B cell (primary cell): ENCODE data around the gene ELP2. TPM values are rescaled to one million over a fixed set of nuclear protein-coding genes. Genes with fewer than 3 reads are reported as not detected.

Experiments used
- ATAC-seq: fragments of 200-7000 bp; cut with Tn5 transposase; one replicate; pipeline ENCODE4 v1.10.0; 2021; ENCODE audit warnings: low read depth, mild to moderate bottlenecking, moderate number of reproducible peaks, moderate library complexity
- CTCF ChIA-PET: fragments of 350-600 bp; sonication (Branson Sonifier 250); formaldehyde crosslinking; loops from one replicate; lab custom pipeline; 2021; ENCODE audit warnings: antibody characterized with exemption, inconsistent platforms; lab: Charles Lee
- POLR2A ChIA-PET: fragments of 350-600 bp; sonication (Branson Sonifier 250); formaldehyde crosslinking; loops from one replicate; lab custom pipeline; 2021; ENCODE audit warnings: antibody characterized with exemption; lab: Charles Lee
- DNase-seq: peaks from one replicate; pipeline ENCODE4 v3.0.0; 2013
- H2AFZ ChIP-seq: 2 replicates; pipeline ENCODE4 v1.6.1; 2012; ENCODE audit warnings: mild to moderate bottlenecking, low read depth, low read length; ENCODE audit not compliant: insufficient read depth, poor library complexity, severe bottlenecking
- H3K27ac ChIP-seq, 2 donors: 1 replicate in 1 of 2; 2 replicates in 1 of 2; pipeline ENCODE4 v1.5.1; 2012 to 2013; ENCODE audit warnings: low read length in 2 of 2, mild to moderate bottlenecking in 2 of 2, moderate library complexity in 1 of 2
- H3K27me3 ChIP-seq, 4 experiments: fragments of 200-600 bp in 1 of 4; sonication (generic) in 1 of 4; replicated peaks in 1 of 4; 1 replicate in 2 of 4; 2 replicates in 2 of 4; pipeline versions ENCODE4 v1.6.1 to v1.7.0; 2013 to 2016; ENCODE audit warnings: low read length in 3 of 4, mild to moderate bottlenecking in 2 of 4, mixed read lengths in 1 of 4, moderate library complexity in 1 of 4; ENCODE audit not compliant: insufficient read depth in 4 of 4, control insufficient read depth in 3 of 4; ENCODE audit errors: control extremely low read depth in 1 of 4
- H3K36me3 ChIP-seq, 2 experiments: replicated peaks in 1 of 2; 1 replicate in 1 of 2; 2 replicates in 1 of 2; pipeline versions ENCODE4 v1.6.1 to v1.7.1; 2013; ENCODE audit warnings: low read length in 1 of 2; ENCODE audit not compliant: insufficient read depth in 2 of 2, control insufficient read depth in 1 of 2; ENCODE audit errors: control extremely low read depth in 1 of 2, extremely low read depth in 1 of 2
- H3K4me1 ChIP-seq, 2 donors: fragments of 200-600 bp in 1 of 2; sonication (generic) in 1 of 2; 1 replicate in 1 of 2; 2 replicates in 1 of 2; pipeline versions ENCODE4 v1.5.1 to v1.6.1; 2013 to 2017; ENCODE audit warnings: low read length in 2 of 2; ENCODE audit not compliant: control insufficient read depth in 2 of 2, insufficient read depth in 2 of 2
- H3K4me2 ChIP-seq: replicated peaks from 2 replicates; pipeline ENCODE3; 2012; ENCODE audit warnings: mild to moderate bottlenecking, low read depth, low read length; ENCODE audit not compliant: poor library complexity, severe bottlenecking
- H3K4me3 ChIP-seq, 5 experiments: fragments of 200-600 bp in 1 of 5; sonication (generic) in 1 of 5; 1 replicate in 3 of 5; 2 replicates in 2 of 5; pipeline versions ENCODE4 v1.5.1 to v1.7.0; 2011 to 2016; ENCODE audit warnings: low read length in 4 of 5, mild to moderate bottlenecking in 4 of 5, low read depth in 2 of 5, control low read depth in 1 of 5, moderate library complexity in 1 of 5; ENCODE audit not compliant: insufficient read depth in 1 of 5; ENCODE audit errors: control extremely low read depth in 1 of 5, extremely low read depth in 1 of 5
- H3K79me2 ChIP-seq: fragments of 200-600 bp; sonication (generic); one replicate; pipeline ENCODE4 v1.6.0; 2016; ENCODE audit warnings: low read length; ENCODE audit not compliant: control insufficient read depth, insufficient read depth
- H3K9ac ChIP-seq: fragments of 200-600 bp; sonication (generic); 2 replicates; pipeline ENCODE4 v1.6.1; 2017; ENCODE audit warnings: mild to moderate bottlenecking, low read length, moderate library complexity
- H3K9me3 ChIP-seq, 3 donors: one replicate each; pipeline versions ENCODE4 v1.6.1 to v1.7.1; 2013; ENCODE audit warnings: low read length in 2 of 3; ENCODE audit not compliant: control insufficient read depth in 2 of 3, insufficient read depth in 1 of 3; ENCODE audit errors: control extremely low read depth in 1 of 3
- H4K20me1 ChIP-seq: 2 replicates; pipeline ENCODE4 v1.6.0; 2012; ENCODE audit warnings: mild to moderate bottlenecking, low read length; ENCODE audit not compliant: insufficient read depth, control insufficient read depth, poor library complexity, severe bottlenecking
- H3K27ac Mint-ChIP-seq: one replicate; pipeline ENCODE4 v1.8.0; 2021; ENCODE audit warnings: mixed read lengths
- H3K27me3 Mint-ChIP-seq: one replicate; pipeline ENCODE4 v1.8.0; 2021; ENCODE audit warnings: mixed read lengths
- H3K4me1 Mint-ChIP-seq: one replicate; pipeline ENCODE4 v1.8.0; 2021; ENCODE audit warnings: mixed read lengths
- H3K4me3 Mint-ChIP-seq: one replicate; pipeline ENCODE4 v1.8.0; 2021; ENCODE audit warnings: mixed read lengths
- H3K9me3 Mint-ChIP-seq: one replicate; pipeline ENCODE4 v1.8.0; 2022; ENCODE audit warnings: mixed read lengths; ENCODE audit not compliant: insufficient read depth
- EZH2 ChIP-seq: IDR thresholded peaks from 2 replicates; pipeline ENCODE4 v1.6.1; 2012; ENCODE audit warnings: borderline replicate concordance, low read depth, mild to moderate bottlenecking, moderate library complexity, low read length; ENCODE audit not compliant: insufficient read depth, poor library complexity, severe bottlenecking
- WGBS: methylation state at CpG from one replicate; pipeline ENCODE4 v1.1.5; 2013; ENCODE audit warnings: missing lambda C conversion rate; ENCODE audit not compliant: insufficient coverage; 5-methylcytosine and 5-hydroxymethylcytosine counted together
- intact Hi-C: fragments of 100-400 bp; cut with micrococcal nuclease; formaldehyde crosslinking; loops from one replicate; pipeline ENCODE4 v1.10.0; 2022
- polyA plus RNA-seq: library from polyadenylated mRNA; depleted of rRNA; stranded (reverse); fragments of >200 nt; gene quantifications from 2 replicates; pipeline ENCODE4 v1.2.3, GENCODE V29; 2012
- total RNA-seq, 2 donors: library from RNA; stranded (reverse); fragments of 120-200 nt in 1 of 2; gene quantifications; 1 replicate in 1 of 2; 2 replicates in 1 of 2; pipeline versions ENCODE4 v1.2.3 to v1.2.4, GENCODE V29; 2013 to 2022
- TF ChIP-seq, protein P1 (sequence below): fragments of 200-600 bp; IDR thresholded peaks from one replicate; pipeline ENCODE4 v1.8.0; 2022; ENCODE audit warnings: antibody characterized with exemption, mild to moderate bottlenecking

The ELP2 gene
- total and polyA plus RNA-seq, 2 donors (not counting 1 experiment from before 2014, with no cell fraction given), result 45.7 to 137 TPM

- Histone ChIP-seq H3K4me1 (peaks cover 34 to 36% of the 10 kb centered on the region in 2 donors), H3K27me3 (no peaks in the 10 kb centered on the region), H3K36me3 (peaks cover 0 to 18% of the 10 kb centered on the region in 2 experiments), H2AFZ (no peak overlapping the region), H3K4me3 (no peak overlapping the region), H3K9me3 (no peaks in the 10 kb centered on the region), H3K9ac (no peak overlapping the region), H3K27ac (no peak overlapping the region), H4K20me1 (peaks cover 59% of the 10 kb centered on the region), H3K4me2 (peak overlapping the region; percentile 88), H3K79me2 (peaks cover 68% of the 10 kb centered on the region)
- peak overlapping the region; percentile 94 for H3K4me3 Mint-ChIP-seq
- no peak for ATAC-seq
- no peak for DNase-seq
- POLR2A ChIA-PET, result no interaction called here
- no peaks in the 10 kb centered on the region for H3K9me3 Mint-ChIP-seq
- CTCF ChIA-PET, result interaction anchor here (0.7 to 1.5 kb wide), 2 partner anchors 10 to 191 kb away, joined by 4 read pairs; no protein-coding TSS in a partner anchor
- TF ChIP-seq, protein P1, sequence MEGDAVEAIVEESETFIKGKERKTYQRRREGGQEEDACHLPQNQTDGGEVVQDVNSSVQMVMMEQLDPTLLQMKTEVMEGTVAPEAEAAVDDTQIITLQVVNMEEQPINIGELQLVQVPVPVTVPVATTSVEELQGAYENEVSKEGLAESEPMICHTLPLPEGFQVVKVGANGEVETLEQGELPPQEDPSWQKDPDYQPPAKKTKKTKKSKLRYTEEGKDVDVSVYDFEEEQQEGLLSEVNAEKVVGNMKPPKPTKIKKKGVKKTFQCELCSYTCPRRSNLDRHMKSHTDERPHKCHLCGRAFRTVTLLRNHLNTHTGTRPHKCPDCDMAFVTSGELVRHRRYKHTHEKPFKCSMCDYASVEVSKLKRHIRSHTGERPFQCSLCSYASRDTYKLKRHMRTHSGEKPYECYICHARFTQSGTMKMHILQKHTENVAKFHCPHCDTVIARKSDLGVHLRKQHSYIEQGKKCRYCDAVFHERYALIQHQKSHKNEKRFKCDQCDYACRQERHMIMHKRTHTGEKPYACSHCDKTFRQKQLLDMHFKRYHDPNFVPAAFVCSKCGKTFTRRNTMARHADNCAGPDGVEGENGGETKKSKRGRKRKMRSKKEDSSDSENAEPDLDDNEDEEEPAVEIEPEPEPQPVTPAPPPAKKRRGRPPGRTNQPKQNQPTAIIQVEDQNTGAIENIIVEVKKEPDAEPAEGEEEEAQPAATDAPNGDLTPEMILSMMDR, result no peak
- no peak for TF ChIP-seq EZH2
- H3K27me3 Mint-ChIP-seq, result no peaks in the 10 kb centered on the region
- intact Hi-C loops, result loop anchor here (2.0 kb wide), 1 partner anchor 549 kb away; no protein-coding TSS in a partner anchor
- H3K27ac Mint-ChIP-seq, result peak overlapping the region; percentile 56
- WGBS, result 100% methylated on average over 1 of the region's 9 CpGs
- peaks cover 52% of the 10 kb centered on the region for H3K4me1 Mint-ChIP-seq
Observed at GRCh38 chr18:36131692-36132483, 2.2 kb downstream of the ELP2 start.

DNA sequence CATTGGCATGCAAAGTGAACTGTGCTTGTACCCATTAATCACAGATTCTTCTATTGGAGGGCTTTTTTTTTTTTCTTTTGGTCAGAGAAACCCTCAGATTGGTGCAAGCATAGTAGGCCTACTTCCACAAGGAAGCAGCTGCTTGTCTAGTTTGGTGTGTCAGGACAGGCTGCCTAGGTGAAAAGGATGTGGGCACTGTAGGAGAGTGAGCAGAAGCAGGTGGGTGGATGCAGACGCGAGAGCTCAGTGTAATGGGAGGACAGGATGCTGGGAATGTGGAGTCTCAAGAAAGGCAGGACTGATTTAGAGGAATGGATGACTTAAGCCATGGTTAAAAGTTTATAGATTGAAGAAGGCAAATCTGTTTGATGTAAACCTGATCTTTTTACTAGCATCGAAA lies 3.1 kb downstream of the ELP2 start:
- Histone ChIP-seq H3K9ac (no peak overlapping the region), H3K9me3 (no peaks in the 10 kb centered on the region), H3K36me3 (peaks cover 0 to 25% of the 10 kb centered on the region in 2 experiments), H3K27me3 (no peaks in the 10 kb centered on the region), H2AFZ (no peak overlapping the region), H3K4me1 (peaks cover 33 to 34% of the 10 kb centered on the region in 2 donors), H3K4me2 (peak overlapping the region; percentile 10), H3K4me3 (no peak overlapping the region), H4K20me1 (peaks cover 63% of the 10 kb centered on the region), H3K27ac (no peak overlapping the region), H3K79me2 (peaks cover 66% of the 10 kb centered on the region)
- H3K27me3 Mint-ChIP-seq, result no peaks in the 10 kb centered on the region
- H3K27ac Mint-ChIP-seq, result no peak overlapping the region
- peaks cover 50% of the 10 kb centered on the region for H3K4me1 Mint-ChIP-seq
- peak overlapping the region; percentile 59 for H3K4me3 Mint-ChIP-seq
- DNase-seq (no peak), ATAC-seq (no peak)
- no peaks in the 10 kb centered on the region for H3K9me3 Mint-ChIP-seq
- intact Hi-C loops, result no loop called here
- TF ChIP-seq, protein P1, result no peak
- no peak for TF ChIP-seq EZH2
- WGBS, result 92% methylated on average over 2 of the region's 3 CpGs
- ChIA-PET POLR2A (no interaction called here), CTCF (no interaction called here)
